Mesothelial cell of epicardium (in vitro differentiated cells): Measurements from ENCODE around the gene N4BP3. TPM values are rescaled to one million over a fixed set of nuclear protein-coding genes. Genes with fewer than 3 reads are reported as not detected.

Source experiments
- DNase-seq, 2 experiments: peaks; one replicate each; pipeline ENCODE4 v3.0.0; 2021; ENCODE audit warnings: low spot score in 2 of 2; ENCODE audit not compliant: unreplicated experiment in 2 of 2
- H3K27ac Mint-ChIP-seq: 2 replicates; pipeline ENCODE4 v1.8.0; 2021; ENCODE audit warnings: mixed read lengths
- H3K27me3 Mint-ChIP-seq: 2 replicates; pipeline ENCODE4 v1.8.0; 2021; ENCODE audit warnings: low read depth, mixed read lengths
- H3K36me3 Mint-ChIP-seq: 2 replicates; pipeline ENCODE4 v1.8.0; 2021; ENCODE audit warnings: mixed read lengths
- H3K4me1 Mint-ChIP-seq: 2 replicates; pipeline ENCODE4 v1.8.0; 2021; ENCODE audit warnings: mixed read lengths
- H3K4me3 Mint-ChIP-seq: 2 replicates; pipeline ENCODE4 v1.8.0; 2021; ENCODE audit warnings: mild to moderate bottlenecking, moderate library complexity, mixed read lengths
- H3K9me3 Mint-ChIP-seq: 2 replicates; pipeline ENCODE4 v1.8.0; 2021; ENCODE audit warnings: mixed read lengths
- total RNA-seq: library from RNA; stranded (reverse); gene quantifications from 3 replicates; pipeline ENCODE4 v1.2.1, GENCODE V29; 2021
- TF ChIP-seq, protein P1 (sequence below): fragments of 200-600 bp; sonication (generic); IDR thresholded peaks from one replicate; pipeline ENCODE4 v1.5.0; 2021; ENCODE audit warnings: antibody characterized with exemption; ENCODE audit not compliant: unreplicated experiment

Gene N4BP3, protein sequence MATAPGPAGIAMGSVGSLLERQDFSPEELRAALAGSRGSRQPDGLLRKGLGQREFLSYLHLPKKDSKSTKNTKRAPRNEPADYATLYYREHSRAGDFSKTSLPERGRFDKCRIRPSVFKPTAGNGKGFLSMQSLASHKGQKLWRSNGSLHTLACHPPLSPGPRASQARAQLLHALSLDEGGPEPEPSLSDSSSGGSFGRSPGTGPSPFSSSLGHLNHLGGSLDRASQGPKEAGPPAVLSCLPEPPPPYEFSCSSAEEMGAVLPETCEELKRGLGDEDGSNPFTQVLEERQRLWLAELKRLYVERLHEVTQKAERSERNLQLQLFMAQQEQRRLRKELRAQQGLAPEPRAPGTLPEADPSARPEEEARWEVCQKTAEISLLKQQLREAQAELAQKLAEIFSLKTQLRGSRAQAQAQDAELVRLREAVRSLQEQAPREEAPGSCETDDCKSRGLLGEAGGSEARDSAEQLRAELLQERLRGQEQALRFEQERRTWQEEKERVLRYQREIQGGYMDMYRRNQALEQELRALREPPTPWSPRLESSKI
- 1.8 to 2.3 TPM (median 2.1 TPM) in 3 replicates for total RNA-seq

DNA sequence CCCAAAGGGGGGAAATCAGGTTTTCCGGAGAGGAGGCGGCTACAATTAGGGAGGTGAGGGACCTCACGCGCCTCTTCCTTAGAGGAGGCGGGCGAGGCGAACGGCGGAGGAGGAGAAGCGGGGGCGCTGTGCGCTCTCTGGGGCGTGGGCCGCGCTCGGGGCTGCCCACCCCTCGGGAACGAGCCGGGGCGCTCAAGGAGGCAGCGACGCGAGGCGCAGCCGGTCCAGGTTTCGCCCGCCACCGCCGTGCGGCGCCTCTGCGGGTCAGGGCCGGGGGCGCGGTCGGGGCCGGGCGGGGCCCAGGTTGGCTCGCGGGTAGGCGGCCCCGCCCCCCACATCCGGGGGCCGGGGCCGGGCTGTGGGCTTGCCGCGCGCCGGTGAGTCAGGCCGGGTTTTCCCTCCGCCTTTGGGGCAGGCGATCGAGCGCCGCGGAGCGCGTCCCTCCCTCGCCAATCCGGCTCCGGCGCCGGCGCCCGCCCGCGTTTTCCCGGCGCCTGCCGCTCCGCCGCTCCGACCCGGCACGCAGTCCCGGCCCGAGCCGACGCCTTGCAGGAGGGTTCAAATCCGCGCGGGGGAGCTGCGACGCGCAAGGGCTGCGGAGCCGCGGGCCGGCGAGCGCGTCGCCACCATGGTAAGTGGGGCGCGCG is at the start of gene N4BP3:
Gene N4BP3 (plus strand): TSS at position 392 of the 647 bp plus-strand sequence. CDS start 6,052 bp downstream, outside the sequence.
- peak; percentile 67 to 75 for DNase-seq
- H3K4me1 Mint-ChIP-seq, result peaks cover 32% of the 10 kb centered on the region
- peaks cover 22% of the 10 kb centered on the region for H3K27me3 Mint-ChIP-seq
- H3K27ac Mint-ChIP-seq, result peak within 1 kb of the TSS; percentile 67
- H3K4me3 Mint-ChIP-seq, result peak within 1 kb of the TSS; percentile 79
- TF ChIP-seq, protein P1, sequence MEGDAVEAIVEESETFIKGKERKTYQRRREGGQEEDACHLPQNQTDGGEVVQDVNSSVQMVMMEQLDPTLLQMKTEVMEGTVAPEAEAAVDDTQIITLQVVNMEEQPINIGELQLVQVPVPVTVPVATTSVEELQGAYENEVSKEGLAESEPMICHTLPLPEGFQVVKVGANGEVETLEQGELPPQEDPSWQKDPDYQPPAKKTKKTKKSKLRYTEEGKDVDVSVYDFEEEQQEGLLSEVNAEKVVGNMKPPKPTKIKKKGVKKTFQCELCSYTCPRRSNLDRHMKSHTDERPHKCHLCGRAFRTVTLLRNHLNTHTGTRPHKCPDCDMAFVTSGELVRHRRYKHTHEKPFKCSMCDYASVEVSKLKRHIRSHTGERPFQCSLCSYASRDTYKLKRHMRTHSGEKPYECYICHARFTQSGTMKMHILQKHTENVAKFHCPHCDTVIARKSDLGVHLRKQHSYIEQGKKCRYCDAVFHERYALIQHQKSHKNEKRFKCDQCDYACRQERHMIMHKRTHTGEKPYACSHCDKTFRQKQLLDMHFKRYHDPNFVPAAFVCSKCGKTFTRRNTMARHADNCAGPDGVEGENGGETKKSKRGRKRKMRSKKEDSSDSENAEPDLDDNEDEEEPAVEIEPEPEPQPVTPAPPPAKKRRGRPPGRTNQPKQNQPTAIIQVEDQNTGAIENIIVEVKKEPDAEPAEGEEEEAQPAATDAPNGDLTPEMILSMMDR, result no peak
- H3K36me3 Mint-ChIP-seq, result no peaks in the 10 kb centered on the region
- no peaks in the 10 kb centered on the region for H3K9me3 Mint-ChIP-seq

DNA sequence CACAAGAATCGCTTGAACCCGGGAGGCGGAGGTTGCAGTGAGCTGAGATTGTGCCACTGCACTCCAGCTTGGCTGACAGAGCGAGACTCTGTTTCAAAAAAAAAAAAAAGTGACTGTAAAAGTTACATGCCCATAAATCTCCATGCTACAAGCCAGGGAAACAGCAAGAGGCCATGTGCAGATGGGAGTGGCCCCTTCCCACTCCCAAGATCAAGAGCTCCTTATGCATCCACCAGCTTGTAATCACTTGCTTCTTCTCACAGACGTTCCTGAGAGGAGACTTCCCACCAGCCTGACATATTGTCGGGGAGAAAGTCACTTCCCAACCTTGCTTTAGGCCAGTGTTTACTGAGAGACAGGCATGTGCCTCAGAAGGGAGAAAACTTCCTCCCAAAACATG is 45.6 kb upstream of the N4BP3 start:
- TF ChIP-seq, protein P1, result no peak
- H3K4me3 Mint-ChIP-seq, result no peak overlapping the region
- DNase-seq, result no peak

DNA sequence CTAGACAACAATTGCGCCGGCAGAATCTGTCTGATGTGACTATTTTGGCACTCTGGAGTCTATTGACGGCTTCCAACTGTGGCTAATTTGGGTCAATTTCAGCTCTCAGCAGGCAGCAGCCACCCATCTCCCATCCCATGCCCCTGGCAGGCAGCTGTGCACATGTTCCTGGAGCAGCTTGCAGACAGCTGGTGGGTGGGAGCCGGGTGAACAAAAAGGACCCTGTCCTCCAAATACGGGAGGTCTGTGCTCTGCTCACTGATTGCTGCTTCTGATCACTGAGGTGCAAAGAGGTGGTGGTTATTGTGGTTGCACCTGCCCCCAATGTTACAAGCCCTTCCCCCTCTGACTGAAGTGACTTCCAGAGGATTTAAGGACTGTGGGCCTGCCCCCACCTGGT is 45.0 kb upstream of the N4BP3 start:
- Mint-ChIP-seq H3K36me3 (no peaks in the 10 kb centered on the region), H3K4me1 (no peaks in the 10 kb centered on the region), H3K27ac (no peak overlapping the region), H3K27me3 (peaks cover 20% of the 10 kb centered on the region), H3K4me3 (no peak overlapping the region), H3K9me3 (no peaks in the 10 kb centered on the region)
- TF ChIP-seq, protein P1, result no peak
- no peak for DNase-seq

More for the DNA sequence above, 45.6 kb upstream of the N4BP3 start:
- Mint-ChIP-seq H3K27me3 (peaks cover 21% of the 10 kb centered on the region), H3K36me3 (no peaks in the 10 kb centered on the region), H3K27ac (no peak overlapping the region), H3K4me1 (no peaks in the 10 kb centered on the region), H3K9me3 (no peaks in the 10 kb centered on the region)

DNA sequence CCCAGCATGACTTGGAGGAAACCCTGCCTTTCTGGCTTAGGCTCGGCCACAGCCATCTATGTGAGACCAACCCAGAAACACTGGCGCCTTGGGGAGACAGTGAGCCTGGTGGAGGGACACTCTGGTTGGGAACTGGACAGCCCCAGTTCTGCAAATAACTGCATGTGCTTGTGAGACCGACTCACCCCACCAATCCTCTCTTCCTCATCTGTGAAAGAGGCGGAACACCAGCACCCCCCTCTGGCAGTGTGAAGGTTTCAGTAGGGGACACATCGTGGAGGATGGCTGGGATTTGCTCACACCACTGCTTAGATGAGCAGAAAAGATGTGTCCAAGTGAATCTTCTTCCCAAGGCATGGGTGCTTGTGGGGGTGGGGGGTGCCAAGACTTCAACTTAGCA is 43.4 kb upstream of the N4BP3 start:
- peaks cover 25% of the 10 kb centered on the region for H3K27me3 Mint-ChIP-seq
- no peak for DNase-seq
- no peak overlapping the region for H3K4me3 Mint-ChIP-seq
- TF ChIP-seq, protein P1, result no peak
- no peaks in the 10 kb centered on the region for H3K9me3 Mint-ChIP-seq
- H3K27ac Mint-ChIP-seq, result no peak overlapping the region
- no peaks in the 10 kb centered on the region for H3K4me1 Mint-ChIP-seq
- H3K36me3 Mint-ChIP-seq, result no peaks in the 10 kb centered on the region

DNA sequence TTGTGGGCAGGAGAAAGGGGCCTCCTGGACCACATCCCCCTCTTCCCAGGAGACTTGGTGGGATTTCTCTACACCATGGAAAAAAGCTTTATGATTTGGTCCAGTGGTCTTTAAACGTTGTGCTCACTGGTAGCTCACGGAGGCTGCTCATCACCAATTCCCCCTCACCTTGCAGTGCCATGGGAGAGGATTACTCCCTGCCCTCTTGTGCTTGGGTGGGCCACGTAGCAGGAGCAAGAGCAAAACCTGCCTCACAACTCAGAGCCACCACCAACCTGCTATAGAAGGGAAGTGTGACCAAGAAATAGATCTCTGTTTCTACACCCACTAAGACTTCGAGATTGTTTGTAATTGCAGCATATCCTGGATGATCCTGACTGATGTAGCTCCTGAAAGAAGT is 42.2 kb upstream of the N4BP3 start:
- H3K27me3 Mint-ChIP-seq, result peaks cover 27% of the 10 kb centered on the region
- no peak overlapping the region for H3K27ac Mint-ChIP-seq
- no peak for DNase-seq
- no peaks in the 10 kb centered on the region for H3K36me3 Mint-ChIP-seq
- no peaks in the 10 kb centered on the region for H3K4me1 Mint-ChIP-seq
- H3K4me3 Mint-ChIP-seq, result no peak overlapping the region
- no peaks in the 10 kb centered on the region for H3K9me3 Mint-ChIP-seq
- TF ChIP-seq, protein P1, result no peak
